HepG2 (cell line): ENCODE measurements around the gene WWP2. TPM values are rescaled to one million over a fixed set of nuclear protein-coding genes. Genes with fewer than 3 reads are reported as not detected.

Source experiments
- ATM ChIP-seq: fragments of 450-650 bp; IDR thresholded peaks from 2 replicates; pipeline ENCODE4 v1.7.1; 2017; ENCODE audit warnings: mild to moderate bottlenecking, borderline replicate concordance
- CREB1 ChIP-seq, 2 experiments: fragments of 450-650 bp in 1 of 2; IDR thresholded peaks; 2 replicates each; pipeline ENCODE4 v1.6.1; 2016 to 2017; ENCODE audit warnings: control low read depth in 1 of 2, mild to moderate bottlenecking in 1 of 2, missing compliant biosample characterization in 1 of 2, missing genetic modification characterization in 1 of 2
- HDAC2 ChIP-seq: sonication (generic); formaldehyde crosslinking; IDR thresholded peaks from 2 replicates; pipeline ENCODE4 v1.4.0; 2020; ENCODE audit warnings: missing genetic modification reagents
- KDM2A ChIP-seq: sonication (generic); formaldehyde crosslinking; IDR thresholded peaks from 2 replicates; pipeline ENCODE4 v1.4.0; 2020; ENCODE audit warnings: low read depth, missing genetic modification reagents, borderline replicate concordance
- LBX2 ChIP-seq: sonication (generic); formaldehyde crosslinking; IDR thresholded peaks from 2 replicates; pipeline ENCODE4 v1.5.0; 2020; ENCODE audit warnings: missing genetic modification reagents, mild to moderate bottlenecking, borderline replicate concordance
- MEIS2 ChIP-seq: sonication (generic); formaldehyde crosslinking; IDR thresholded peaks from 2 replicates; pipeline ENCODE4 v1.9.0; 2021; ENCODE audit warnings: mild to moderate bottlenecking, missing genetic modification reagents
- NFYB ChIP-seq: sonication (generic); formaldehyde crosslinking; IDR thresholded peaks from 2 replicates; pipeline ENCODE4 v1.4.0; 2020; ENCODE audit warnings: missing genetic modification reagents
- RBM22 ChIP-seq: fragments of 200-400 bp; formaldehyde crosslinking; optimal IDR thresholded peaks from 2 replicates; pipeline ENCODE3; 2017; ENCODE audit warnings: mild to moderate bottlenecking, low read length, moderate library complexity
- RXRB ChIP-seq: IDR thresholded peaks from 2 replicates; pipeline ENCODE4 v1.6.1; 2016; ENCODE audit warnings: borderline replicate concordance, missing genetic modification reagents, missing compliant biosample characterization
- SMAD3 ChIP-seq: sonication (generic); formaldehyde crosslinking; IDR thresholded peaks from 2 replicates; pipeline ENCODE4 v1.4.0; 2020; ENCODE audit warnings: missing genetic modification reagents
- TBX2 ChIP-seq: sonication (generic); formaldehyde crosslinking; IDR thresholded peaks from 2 replicates; pipeline ENCODE4 v1.5.0; 2020; ENCODE audit warnings: missing genetic modification reagents, mild to moderate bottlenecking, borderline replicate concordance
- TMF1 ChIP-seq: sonication (generic); formaldehyde crosslinking; IDR thresholded peaks from 2 replicates; pipeline ENCODE4 v1.8.1; 2022; ENCODE audit warnings: low read depth, missing genetic modification reagents
- U2AF2 ChIP-seq: fragments of 200-400 bp; formaldehyde crosslinking; IDR thresholded peaks from 2 replicates; pipeline ENCODE4 v1.6.1; 2017; ENCODE audit warnings: low read depth, mild to moderate bottlenecking, low read length
- ZBED4 ChIP-seq: sonication (generic); formaldehyde crosslinking; IDR thresholded peaks from 2 replicates; pipeline ENCODE4 v1.4.0; 2020; ENCODE audit warnings: missing genetic modification reagents, borderline replicate concordance
- ZKSCAN8 ChIP-seq: IDR thresholded peaks from 2 replicates; pipeline ENCODE4 v1.6.1; 2016; ENCODE audit warnings: borderline replicate concordance, missing genetic modification reagents, missing compliant biosample characterization
- ZNF383 ChIP-seq: sonication (generic); formaldehyde crosslinking; IDR thresholded peaks from 2 replicates; pipeline ENCODE4 v1.4.0; 2020; ENCODE audit warnings: missing genetic modification reagents, mild to moderate bottlenecking, borderline replicate concordance
- ZNF543 ChIP-seq: sonication (generic); formaldehyde crosslinking; IDR thresholded peaks from 2 replicates; pipeline ENCODE4 v1.4.0; 2020; ENCODE audit warnings: mild to moderate bottlenecking, missing genetic modification reagents
- ZNF564 ChIP-seq: sonication (generic); formaldehyde crosslinking; IDR thresholded peaks from 2 replicates; pipeline ENCODE4 v1.8.1; 2023; ENCODE audit warnings: mild to moderate bottlenecking, missing genetic modification reagents
- ZNF614 ChIP-seq: IDR thresholded peaks from 2 replicates; pipeline ENCODE4 v1.6.1; 2018; ENCODE audit warnings: missing biosample characterization, missing genetic modification reagents, inconsistent platforms, borderline replicate concordance
- ZNF704 ChIP-seq: sonication (generic); formaldehyde crosslinking; IDR thresholded peaks from 2 replicates; pipeline ENCODE4 v1.8.1; 2023; ENCODE audit warnings: mild to moderate bottlenecking, inconsistent platforms, moderate library complexity, missing genetic modification reagents, borderline replicate concordance
- ZNF766 ChIP-seq: sonication (generic); formaldehyde crosslinking; IDR thresholded peaks from 2 replicates; pipeline ENCODE4 v1.5.0; 2020; ENCODE audit warnings: missing genetic modification reagents, borderline replicate concordance
- ZSCAN5A ChIP-seq: sonication (generic); formaldehyde crosslinking; IDR thresholded peaks from 2 replicates; pipeline ENCODE4 v1.8.0; 2022; ENCODE audit warnings: mild to moderate bottlenecking, missing genetic modification reagents, borderline replicate concordance
- polyA plus RNA-seq, 8 experiments: library from polyadenylated mRNA; depleted of rRNA in 3 of 8; stranded (reverse) in 7 of 8; unstranded in 1 of 8; fragments of >200 nt; fragmentation: Illumina TruSeq in 4 of 8; extraction: Trizol in 4 of 8; gene quantifications; 2 replicates each; pipeline versions ENCODE4 v1.2.1 to v1.2.3, GENCODE V29; 2011 to 2016; ENCODE audit warnings: low read depth in 4 of 8, missing spikeins in 1 of 8, mixed read lengths in 1 of 8; ENCODE audit not compliant: insufficient read depth in 1 of 8
- total RNA-seq, 5 experiments: library from RNA; depleted of rRNA; stranded (reverse); fragments of >200 nt; fragmentation: Illumina TruSeq; extraction: Trizol; gene quantifications; 2 replicates each; pipeline ENCODE4 v1.2.3, GENCODE V29; 2016; ENCODE audit warnings: low read depth in 1 of 5

Gene WWP2
- total and polyA plus RNA-seq, 2 of the 13 experiments (the other 11 are each of a cell fraction or from before 2014, with no cell fraction given) = 11.4 to 28.2 TPM

GRCh38 chr16:69830534-69831211, 68.5 kb downstream of the WWP2 start (continued):
- TF ChIP-seq ATM = no peak
- 0 out of 2 replicates have a peak, but pooled peaks have one; percentile 24 for TF ChIP-seq KDM2A (CRISPR knock-in tag)
- TF ChIP-seq ZNF543 = peak; percentile 93
- TF ChIP-seq ZNF564 = peak; percentile 73; the same call in 1 of the 2 replicates
- no peak for TF ChIP-seq CREB1 (IDR thresholded peaks at IDR 0.05)
- TF ChIP-seq CREB1 (CRISPR knock-in tag; IDR thresholded peaks at IDR 0.05) = peak; percentile 68
- TF ChIP-seq RXRB (CRISPR knock-in tag) = peak; percentile 83; the same call in 1 of the 2 replicates
- peak; percentile 49; the same call in 1 of the 2 replicates for TF ChIP-seq MEIS2
- TF ChIP-seq ZNF614 (CRISPR knock-in tag) = peak; percentile 69
- peak; percentile 75; the same call in 1 of the 2 replicates for TF ChIP-seq TMF1 (CRISPR knock-in tag)
- peak; percentile 45; the same call in 1 of the 2 replicates for TF ChIP-seq ZSCAN5A
- peak; percentile 13; the same call in 1 of the 2 replicates for TF ChIP-seq ZBED4 (CRISPR knock-in tag)
- TF ChIP-seq ZNF766 (CRISPR knock-in tag) = peak; percentile 76; the same call in 1 of the 2 replicates
- TF ChIP-seq U2AF2 = no peak
- TF ChIP-seq RBM22 = peak; percentile 18
- peak; percentile 45; the same call in 1 of the 2 replicates for TF ChIP-seq ZNF704 (CRISPR knock-in tag)
- peak; percentile 99 for TF ChIP-seq TBX2 (CRISPR knock-in tag)
- peak; percentile 73; the same call in 1 of the 2 replicates for TF ChIP-seq HDAC2 (CRISPR knock-in tag)
- TF ChIP-seq ZKSCAN8 (CRISPR knock-in tag) = peak; percentile 82; the same call in 1 of the 2 replicates
- no peak for TF ChIP-seq LBX2
- TF ChIP-seq NFYB = 0 out of 2 replicates have a peak, but pooled peaks have one; percentile 22
- TF ChIP-seq SMAD3 = peak; percentile 23; the same call in 1 of the 2 replicates
- TF ChIP-seq ZNF383 (CRISPR knock-in tag) = peak; percentile 90; the same call in 1 of the 2 replicates
